NCI-H1092 treated with DMSO at 0.1 percent for 48 hours (cell line): ENCODE measurements around the gene SLC22A3.
"Not testable (repeated sequence)": the region's sequence is repeated elsewhere in the genome, so short reads cannot be mapped to it uniquely, and the experiment has no call there.

ENCODE experiments used
- DNase-seq: peaks from one replicate; lab custom pipeline; 2025; lab: John Stamatoyannopoulos, UW

Gene SLC22A3

GRCh38 chr6:160374836-160375560 is 26.8 kb downstream of the SLC22A3 start:
- DNase-seq: no peak

DNA sequence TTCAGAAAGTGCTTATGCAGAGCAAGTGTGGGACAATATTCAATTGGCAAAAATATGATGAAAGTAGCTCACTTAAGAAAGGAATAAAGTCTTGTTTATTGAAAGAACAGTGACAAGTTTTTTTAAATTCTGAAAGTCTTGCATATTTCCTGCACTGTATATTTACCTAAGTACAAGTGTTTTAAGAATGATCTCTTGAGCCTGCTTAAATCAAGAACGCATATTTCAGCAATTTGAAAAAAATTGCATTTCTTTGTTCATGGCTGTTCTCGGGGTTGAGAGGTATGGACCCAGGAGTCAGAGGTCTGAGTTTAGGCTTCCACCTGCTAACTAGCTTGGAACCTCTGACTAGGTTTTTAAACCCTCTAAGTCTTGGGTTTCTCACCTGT is 27.4 kb downstream of the SLC22A3 start:
- DNase-seq: no peak

GRCh38 chr6:160376445-160376844 is 28.3 kb downstream of the SLC22A3 start:
- DNase-seq: no peak

- no peak for DNase-seq
Observed at GRCh38 chr6:160378218-160378617, 30.0 kb downstream of the SLC22A3 start.

GRCh38 chr6:160378882-160379281 is 30.7 kb downstream of the SLC22A3 start:
- DNase-seq: no peak

- no peak for DNase-seq
Observed at GRCh38 chr6:160379466-160379865, 31.3 kb downstream of the SLC22A3 start.

DNA sequence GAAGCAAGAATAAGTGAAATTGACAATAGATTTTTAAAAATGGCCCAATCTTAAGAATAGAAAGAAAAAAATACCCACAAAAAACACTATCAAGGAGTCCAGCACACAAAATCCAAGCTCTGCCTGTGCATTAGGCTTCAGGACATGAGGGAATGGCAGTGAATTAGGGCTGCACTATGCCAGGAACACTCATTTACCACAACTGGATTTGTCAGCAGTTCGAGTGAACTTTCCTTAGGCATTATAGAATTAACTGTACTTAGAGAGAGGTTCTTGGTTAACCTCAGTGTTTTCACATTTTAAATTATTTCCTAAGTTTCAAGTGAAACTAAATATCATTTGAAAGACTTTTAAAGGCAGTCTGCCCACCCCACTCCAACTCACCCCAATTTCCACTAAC is 34.8 kb downstream of the SLC22A3 start:
- DNase-seq: no peak

DNA sequence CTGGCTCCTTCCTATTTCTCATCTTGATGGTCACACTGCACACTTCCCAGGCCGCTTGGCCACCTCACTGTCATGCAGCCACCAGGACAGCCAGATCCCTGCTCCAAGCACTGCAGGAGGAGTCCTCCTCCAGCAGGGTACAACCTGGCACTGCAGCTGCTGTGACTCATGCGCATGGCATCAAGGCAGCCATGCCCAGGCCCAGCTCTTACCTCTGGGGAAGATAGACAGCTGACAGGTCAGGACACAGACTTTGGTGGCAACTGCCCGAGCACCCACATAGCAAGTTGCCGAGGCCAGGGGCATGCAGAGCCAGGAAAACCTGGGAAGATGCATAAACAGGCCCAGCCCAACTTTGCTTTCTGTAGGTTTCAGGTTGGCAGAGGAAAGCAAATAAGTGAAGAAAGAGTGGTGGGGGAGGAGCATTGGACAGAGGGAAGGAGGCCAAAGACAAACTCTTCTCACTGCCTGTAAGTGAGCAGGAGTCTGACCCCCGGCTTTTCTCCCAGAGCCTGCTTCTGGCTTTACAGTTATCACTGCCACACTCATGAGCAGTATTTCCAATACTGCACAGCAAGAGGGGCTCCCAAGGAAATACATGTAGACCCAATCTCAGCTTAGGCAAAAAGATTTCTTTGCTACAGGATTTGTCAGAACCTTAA is 38.8 kb downstream of the SLC22A3 start:
- no peak for DNase-seq

DNA sequence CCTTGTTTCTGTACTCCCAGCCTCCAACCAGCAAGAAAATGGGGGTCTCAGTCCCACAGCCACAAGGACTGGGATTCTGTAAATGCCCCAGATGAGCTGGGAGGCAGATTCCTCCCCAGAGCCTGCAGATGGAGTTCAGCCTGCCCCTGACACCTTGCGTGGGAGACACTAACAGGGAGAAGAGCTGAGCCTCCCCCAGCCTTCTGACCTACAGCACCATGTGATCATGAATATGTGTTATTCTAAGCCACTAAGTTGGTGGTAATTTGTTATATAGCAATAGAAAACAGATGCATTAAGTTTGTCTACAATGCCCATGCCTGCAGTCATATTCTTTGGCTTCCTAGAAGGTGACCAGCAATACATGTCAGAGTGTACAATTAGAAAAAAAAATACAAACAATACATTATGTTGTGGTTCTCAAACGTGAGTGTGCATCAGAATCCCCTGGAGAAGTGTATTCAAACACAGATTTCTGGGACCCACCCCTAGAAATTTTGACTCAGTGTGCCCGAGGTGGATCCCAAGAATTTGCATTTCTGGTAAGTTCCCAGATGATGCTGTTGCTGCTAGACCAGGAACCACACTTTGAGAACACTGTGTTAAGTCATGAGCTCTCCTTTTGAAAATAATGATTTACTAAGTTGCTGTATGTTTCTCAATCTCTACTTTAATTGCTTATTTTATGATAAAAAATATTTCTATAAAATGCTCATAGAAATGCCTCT is 39.9 kb downstream of the SLC22A3 start:
- no peak for DNase-seq

DNA sequence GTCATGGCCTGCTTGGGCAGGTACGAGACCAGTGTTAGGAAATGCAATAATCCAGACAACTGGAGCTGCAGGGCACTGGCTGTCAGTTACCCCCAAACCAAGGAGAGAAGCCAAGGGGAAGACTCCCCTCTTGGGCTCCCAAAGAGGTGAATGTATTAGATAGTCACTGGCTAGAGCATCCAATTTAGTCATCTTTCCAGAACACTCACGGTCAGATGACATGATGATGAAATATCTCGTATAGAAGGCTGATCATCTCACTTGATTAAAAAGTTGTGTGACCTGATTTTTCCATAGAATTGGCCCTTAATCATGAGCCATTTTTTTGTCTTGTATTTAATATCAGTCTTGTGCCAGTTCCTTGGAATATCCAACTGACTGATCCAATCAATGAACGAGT is 40.7 kb downstream of the SLC22A3 start:
- no peak for DNase-seq

DNA sequence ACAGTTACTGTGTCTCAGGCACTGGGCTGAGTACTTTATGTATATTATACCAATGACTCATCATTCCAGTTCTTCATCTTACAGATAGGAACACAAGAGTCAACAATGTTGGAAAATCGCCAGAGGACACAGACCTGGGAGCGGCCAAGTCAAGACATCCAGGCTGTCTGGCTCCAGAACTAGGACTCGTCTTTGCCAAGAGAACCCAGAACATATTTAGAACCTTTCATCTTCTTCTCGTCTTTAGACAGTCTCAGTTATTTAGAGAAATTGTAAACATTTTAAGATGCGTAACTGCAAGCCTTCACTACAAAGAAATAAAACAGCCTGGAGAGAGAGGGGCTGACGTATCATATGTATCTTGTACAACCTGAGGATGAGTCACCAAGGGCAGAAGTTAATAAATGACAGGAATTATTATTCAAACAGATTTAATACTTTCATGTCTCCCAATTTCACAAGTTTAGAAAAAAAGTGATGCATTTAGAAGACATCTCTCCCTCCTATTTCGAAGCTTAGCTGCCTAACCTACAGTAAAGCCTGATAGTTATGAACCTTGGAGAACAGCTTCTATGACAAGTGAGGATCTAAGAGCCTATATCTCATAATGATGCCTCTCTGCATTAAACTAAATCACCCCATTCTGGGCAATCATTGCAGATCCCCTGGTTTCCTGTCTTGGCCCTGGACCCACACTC is 43.4 kb downstream of the SLC22A3 start:
- DNase-seq: no peak

- DNase-seq: not testable (repeated sequence)
Observed at GRCh38 chr6:160393442-160393841, 45.3 kb downstream of the SLC22A3 start.

GRCh38 chr6:160393891-160394653 is 45.9 kb downstream of the SLC22A3 start:
- DNase-seq: no peak

DNA sequence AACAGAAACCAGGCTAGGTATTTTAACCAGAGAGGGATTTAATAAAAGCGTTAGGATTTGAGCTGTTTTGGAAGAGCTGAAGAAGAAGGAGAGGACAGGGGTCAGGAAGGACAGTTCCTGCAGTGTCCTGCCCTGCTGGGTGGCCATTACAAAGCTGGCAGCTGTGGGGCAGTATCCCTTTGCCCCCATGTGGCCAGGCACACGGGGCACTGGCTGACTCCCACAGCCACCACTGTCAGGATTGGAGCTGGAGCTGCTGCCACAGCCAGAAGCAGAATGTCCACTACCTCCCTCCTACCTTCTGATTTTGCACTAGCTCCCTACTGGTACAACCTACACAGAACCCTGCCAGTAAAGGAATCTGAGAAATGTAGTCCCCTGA is 46.5 kb downstream of the SLC22A3 start:
- DNase-seq: no peak

- no peak for DNase-seq
Observed at GRCh38 chr6:160395187-160395586, 47.0 kb downstream of the SLC22A3 start.

- DNase-seq: no peak
Observed at GRCh38 chr6:160396292-160396691, 48.1 kb downstream of the SLC22A3 start.

DNA sequence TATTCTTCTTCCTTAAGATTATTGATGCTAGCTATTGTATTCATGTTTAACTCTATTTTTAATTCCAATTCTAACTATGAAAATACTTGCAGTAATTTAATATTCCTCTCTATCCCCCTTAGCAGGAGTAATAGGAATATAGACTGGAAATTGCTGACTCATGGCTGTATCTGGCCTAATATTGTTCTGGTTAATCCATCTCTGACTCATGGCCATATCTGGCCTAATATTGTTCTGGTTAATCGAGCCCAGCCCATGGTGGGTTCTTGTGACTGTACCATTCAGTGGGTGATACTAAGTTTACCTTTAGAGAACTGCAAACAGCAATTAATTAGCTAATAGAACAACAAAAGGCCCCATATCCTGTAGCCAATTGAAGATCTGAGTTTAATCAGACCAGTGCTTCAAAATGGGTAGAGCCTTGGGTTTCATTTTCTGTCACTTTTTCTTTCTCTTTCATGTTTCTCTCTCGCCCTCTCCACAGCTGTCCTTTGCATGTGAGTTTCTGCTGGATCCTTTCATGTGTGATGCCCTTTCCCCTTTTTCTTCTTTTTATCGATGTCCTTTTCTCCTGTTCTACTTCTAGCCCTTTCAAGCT is 50.6 kb downstream of the SLC22A3 start:
- no peak for DNase-seq

DNA sequence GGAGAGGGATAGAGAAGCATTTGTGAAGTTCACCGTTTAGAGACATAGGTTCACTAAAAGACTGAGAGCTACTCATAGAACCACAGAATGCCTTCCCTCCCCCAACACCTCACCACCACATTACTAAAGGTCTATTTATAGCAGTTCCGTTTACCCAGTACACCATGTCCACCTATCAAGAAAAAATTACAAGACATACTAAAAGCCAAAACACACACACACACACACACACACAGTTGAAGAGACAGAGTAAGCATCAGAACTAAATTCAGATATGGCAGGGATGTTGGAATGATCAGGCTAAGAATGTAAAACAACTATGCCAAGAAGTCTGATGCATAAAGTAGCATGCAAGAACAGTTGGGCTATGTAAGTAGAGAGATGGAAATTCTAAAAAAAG is 52.3 kb downstream of the SLC22A3 start:
- DNase-seq: no peak

- DNase-seq: no peak
Observed at GRCh38 chr6:160408528-160408927, 60.4 kb downstream of the SLC22A3 start.

DNA sequence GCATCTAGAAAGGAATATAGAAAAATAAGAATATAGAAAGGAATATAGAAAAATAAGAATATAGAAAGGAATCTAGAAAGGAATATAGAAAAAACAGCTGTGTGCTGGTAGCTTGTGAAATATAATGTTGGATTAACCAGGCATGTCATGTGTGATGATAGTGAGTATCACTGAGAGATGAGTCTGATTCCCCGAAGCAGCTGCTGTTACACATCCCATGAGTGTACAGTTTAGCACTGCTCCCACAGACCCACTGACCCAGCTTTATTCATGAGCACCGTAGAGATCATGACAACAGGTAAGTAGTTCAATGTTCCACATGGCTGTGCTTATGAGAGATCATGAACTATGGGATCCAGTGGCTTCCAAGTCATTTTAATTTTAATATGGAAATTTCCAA is 64.8 kb downstream of the SLC22A3 start:
- DNase-seq: no peak

GRCh38 chr6:160417146-160417545 is 69.0 kb downstream of the SLC22A3 start:
- no peak for DNase-seq
